K562 (cell line): ENCODE measurements around the gene TP73. TPM values are rescaled to one million over a fixed set of nuclear protein-coding genes. Genes with fewer than 3 reads are reported as not detected.

Experiments used
- ATAC-seq: fragments of 200-7000 bp; cut with Tn5 transposase; 3 replicates; pipeline ENCODE4 v1.9.1; 2020; ENCODE audit warnings: moderate library complexity
- BruUV-seq: library from RNA; stranded (reverse); fragments of 400-500 nt; replicated peaks from 2 replicates; lab custom pipeline; 2021; lab: Mats Ljungman, UMichigan
- CTCF ChIA-PET: fragments of 300-600 bp; formaldehyde crosslinking; extraction: SDS; loops from one replicate; lab custom pipeline; 2021; ENCODE audit warnings: low intra/inter-chr PET ratio; lab: Yijun Ruan, JAX
- POLR2A ChIA-PET: fragments of 300-600, 350-650 bp; sonication (Branson Sonifier 250); formaldehyde crosslinking; extraction: SDS; loops from one replicate; lab custom pipeline; 2021; ENCODE audit warnings: antibody characterized with exemption, inconsistent platforms; lab: Yijun Ruan, JAX
- DNase-seq, 4 experiments: peaks; one replicate each; pipeline versions ENCODE4 v3.0.0 to v3.0.0-alpha.2; 2011 to 2018; ENCODE audit warnings: low spot score in 3 of 4, mixed read lengths in 3 of 4; ENCODE audit errors: extremely low read depth in 1 of 4
- FAIRE-seq: peaks from 2 replicates; lab custom pipeline; 2011; peaks lifted over from hg19 to GRCh38; lab: Jason Lieb, UNC
- H2AFZ ChIP-seq: 2 replicates; pipeline ENCODE4 v1.6.0; 2011; ENCODE audit warnings: low read depth, low read length, control low read depth, inconsistent platforms
- H3K27ac ChIP-seq: fragments of 200-600 bp; 3 replicates; pipeline ENCODE4 v1.8.0; 2011; ENCODE audit warnings: low read depth, mild to moderate bottlenecking, control low read depth, inconsistent platforms, low read length, moderate library complexity, mixed read lengths; ENCODE audit errors: extremely low read depth
- H3K27me3 ChIP-seq, 2 experiments: fragments of 300-600 bp in 1 of 2; 2 replicates in 1 of 2; 3 replicates in 1 of 2; pipeline versions ENCODE4 v1.6.0 to v1.8.0; 2011; ENCODE audit warnings: inconsistent platforms in 2 of 2, low read length in 2 of 2, mild to moderate bottlenecking in 1 of 2, mixed read lengths in 1 of 2, moderate library complexity in 1 of 2; ENCODE audit not compliant: control insufficient read depth in 2 of 2, insufficient read depth in 2 of 2
- H3K36me3 ChIP-seq: fragments of 300-600 bp; 3 replicates; pipeline ENCODE4 v1.8.0; 2011; ENCODE audit warnings: mild to moderate bottlenecking, low read length, inconsistent platforms; ENCODE audit not compliant: control insufficient read depth, insufficient read depth
- H3K4me1 ChIP-seq, 2 experiments: fragments of 200-600 bp in 1 of 2; replicated peaks in 1 of 2; 2 replicates in 1 of 2; 3 replicates in 1 of 2; pipeline versions ENCODE4 v1.5.1 to v1.8.0; 2011; ENCODE audit warnings: inconsistent platforms in 2 of 2, low read length in 2 of 2, mild to moderate bottlenecking in 1 of 2, mixed read lengths in 1 of 2, moderate library complexity in 1 of 2; ENCODE audit not compliant: control insufficient read depth in 2 of 2, insufficient read depth in 2 of 2
- H3K4me2 ChIP-seq: 2 replicates; pipeline ENCODE4 v1.6.1; 2011; ENCODE audit warnings: low read length, control low read depth, inconsistent platforms, mixed read lengths; ENCODE audit not compliant: insufficient read depth
- H3K4me3 ChIP-seq: fragments of 200-600 bp; sonication (generic), shearing (Covaris generic); 2 replicates; pipeline ENCODE4 v1.5.1; 2016; ENCODE audit warnings: control low read depth, inconsistent platforms
- H3K79me2 ChIP-seq: fragments of 200-600 bp; 3 replicates; pipeline ENCODE4 v1.8.0; 2011; ENCODE audit warnings: low read length, inconsistent platforms; ENCODE audit not compliant: control insufficient read depth, insufficient read depth
- H3K9ac ChIP-seq, 2 experiments: 2 replicates each; pipeline versions ENCODE4 v1.6.0 to v1.6.1; 2011; ENCODE audit warnings: low read depth in 2 of 2, low read length in 2 of 2, control low read depth in 1 of 2, inconsistent platforms in 1 of 2, mild to moderate bottlenecking in 1 of 2, mixed read lengths in 1 of 2; ENCODE audit not compliant: insufficient read depth in 1 of 2
- H3K9me1 ChIP-seq: one replicate; pipeline ENCODE4 v1.6.0; 2011; ENCODE audit warnings: inconsistent platforms, mild to moderate bottlenecking, low read length, moderate library complexity; ENCODE audit not compliant: control insufficient read depth, insufficient read depth
- H3K9me3 ChIP-seq: replicated peaks from 2 replicates; pipeline ENCODE4 v1.5.1; 2011; ENCODE audit warnings: low read depth, low read length, inconsistent platforms; ENCODE audit not compliant: control insufficient read depth, insufficient read depth
- H4K20me1 ChIP-seq: replicated peaks from 2 replicates; pipeline ENCODE4 v1.6.1; 2011; ENCODE audit warnings: low read length, inconsistent platforms, mixed read lengths; ENCODE audit not compliant: control insufficient read depth, insufficient read depth
- ASH1L ChIP-seq: fragments of 450-650 bp; IDR thresholded peaks from 2 replicates; pipeline ENCODE4 v1.6.1; 2018; ENCODE audit warnings: borderline replicate concordance, mild to moderate bottlenecking, low read depth; ENCODE audit not compliant: partially characterized antibody
- E2F3 ChIP-seq: fragments of 250-450 bp; sonication (Bioruptor Pico); IDR thresholded peaks from 2 replicates; pipeline ENCODE4 v1.4.0; 2020; ENCODE audit warnings: mild to moderate bottlenecking
- POU5F1 ChIP-seq: fragments of 150-350 bp; IDR thresholded peaks from 2 replicates; pipeline ENCODE4 v1.6.1; 2014; ENCODE audit warnings: borderline replicate concordance, low read length, low read depth, mild to moderate bottlenecking; ENCODE audit not compliant: partially characterized antibody
- XRCC5 ChIP-seq: fragments of 200-400 bp; formaldehyde crosslinking; IDR thresholded peaks from 2 replicates; pipeline ENCODE4 v1.6.1; 2017; ENCODE audit warnings: low read depth, mild to moderate bottlenecking, low read length
- ZNF165 ChIP-seq: fragments of 250-450 bp; sonication (Bioruptor Pico); IDR thresholded peaks from 2 replicates; pipeline ENCODE4 v1.4.0; 2020; ENCODE audit warnings: borderline replicate concordance
- WGBS: fragments of 100-300 bp; shearing (Covaris generic); methylation state at CpG from one replicate; pipeline ENCODE4 v1.1.6; 2016; ENCODE audit warnings: low coverage, mixed read lengths; ENCODE audit not compliant: insufficient coverage; ENCODE audit errors: missing lambda C conversion rate; 5-methylcytosine and 5-hydroxymethylcytosine counted together
- in situ Hi-C: fragments of 300-500 bp; cut with MboI; formaldehyde crosslinking; loops from 4 replicates; pipeline ENCODE4 v1.15.0; 2018; ENCODE audit warnings: inconsistent platforms, mixed read lengths
- intact Hi-C: fragments of 100-400 bp; cut with micrococcal nuclease; formaldehyde crosslinking; loops from 2 replicates; pipeline ENCODE4 v1.14.2; 2022
- polyA plus RNA-seq, 8 experiments: library from polyadenylated mRNA; depleted of rRNA in 4 of 8; stranded (reverse) in 5 of 8; unstranded in 3 of 8; fragments of >200 nt; fragmentation: Nextera tagmentation in 2 of 8; fragmentation: Illumina TruSeq in 1 of 8; extraction: Ambion mirVana in 2 of 8; extraction: Trizol in 1 of 8; gene quantifications; 2 replicates each; pipeline versions ENCODE4 v1.2.1 to v1.2.3, GENCODE V29; 2011 to 2014; ENCODE audit warnings: inconsistent platforms in 1 of 8, missing spikeins in 1 of 8
- total RNA-seq, 7 experiments: library from RNA; depleted of rRNA in 6 of 7; stranded (reverse); fragments of >200 nt in 6 of 7; fragmentation: Illumina TruSeq in 2 of 7; extraction: Trizol in 2 of 7; gene quantifications; 2 replicates each; pipeline versions ENCODE4 v1.2.1 to v1.2.3, GENCODE V29; 2011 to 2021; ENCODE audit warnings: low replicate concordance in 1 of 7

Gene TP73
- total and polyA plus RNA-seq, 9 of the 15 experiments (the other 6 are each of a cell fraction or from before 2014, with no cell fraction given): 0.07 to 1.6 (median 0.40) TPM; not detected in 2

GRCh38 chr1:3632298-3632697 lies 20.0 kb upstream of the TP73 start:
- Histone ChIP-seq H3K9me3 (no peaks in the 10 kb centered on the region), H3K27me3 (no peaks in the 10 kb centered on the region), H3K4me2 (no peak overlapping the region), H4K20me1 (no peaks in the 10 kb centered on the region), H3K79me2 (no peaks in the 10 kb centered on the region), H3K27ac (no peak overlapping the region), H3K9ac (no peak overlapping the region), H3K9me1 (no peaks in the 10 kb centered on the region), H3K4me1 (peaks cover 0 to 15% of the 10 kb centered on the region in 2 experiments; a peak in 1 of 5 replicates), H3K4me3 (no peak overlapping the region), H2AFZ (no peak overlapping the region), H3K36me3 (peaks cover 65% of the 10 kb centered on the region; the same call in 1 of the 3 replicates)
- in situ Hi-C loops: no loop called here
- BruUV-seq: no TSS peak
- ChIA-PET CTCF (no interaction called here), POLR2A (interaction anchor here (1.0 to 2.9 kb wide), 2 partner anchors 10 to 15 kb away, joined by 4 to 8 read pairs; no protein-coding TSS in a partner anchor)
- WGBS: 86% methylated on average over 17 of the region's 17 CpGs
- ATAC-seq (no peak), DNase-seq (no peak), FAIRE-seq (no peak)
- intact Hi-C loops: no loop called here
- no peak for TF ChIP-seq XRCC5
- TF ChIP-seq POU5F1: no peak

- FAIRE-seq: no peak
- no peaks in the 10 kb centered on the region for H3K79me2 ChIP-seq
- H3K36me3 ChIP-seq: peaks cover 62% of the 10 kb centered on the region; the same call in 2 of the 3 replicates
- H3K4me1 ChIP-seq: peaks cover 0 to 13% of the 10 kb centered on the region in 2 experiments; a peak in 1 of 5 replicates
- no peak for DNase-seq
- no peaks in the 10 kb centered on the region for H3K9me3 ChIP-seq
- POLR2A ChIA-PET: interaction anchor here (0.9 to 2.9 kb wide), 2 partner anchors 9 to 89 kb away, joined by 4 to 8 read pairs; no protein-coding TSS in a partner anchor
- no TSS peak for BruUV-seq
- H3K4me2 ChIP-seq: no peak overlapping the region
- no peak for TF ChIP-seq ASH1L
- 0 out of 2 replicates have a peak, but pooled peaks have one; percentile 34 for TF ChIP-seq E2F3
- TF ChIP-seq ZNF165 (CRISPR knock-in tag): no peak
- TF ChIP-seq, all 486 proteins: peak for 1
- Histone ChIP-seq H3K9me1 (no peaks in the 10 kb centered on the region), H3K4me3 (no peak overlapping the region), H3K27ac (no peak overlapping the region), H3K9ac (no peak overlapping the region), H2AFZ (no peak overlapping the region), H4K20me1 (no peaks in the 10 kb centered on the region), H3K27me3 (no peaks in the 10 kb centered on the region)
- CTCF ChIA-PET: no interaction called here
- ATAC-seq: no peak
- in situ Hi-C loops (no loop called here), intact Hi-C loops (no loop called here)
- WGBS: 90% methylated on average over 26 of the region's 26 CpGs
Observed at GRCh38 chr1:3632716-3633343, 19.5 kb upstream of the TP73 start.
